Breast epithelium (tissue), 4 donors: Measurements from ENCODE around the gene IL36G. TPM values are rescaled to one million over a fixed set of nuclear protein-coding genes. Genes with fewer than 3 reads are reported as not detected.
"Not testable (repeated sequence)": the region's sequence is repeated elsewhere in the genome, so short reads cannot be mapped to it uniquely, and the experiment has no call there.

ENCODE experiments used
- DNase-seq, 2 donors: peaks; one replicate each; pipeline ENCODE4 v3.0.0-alpha.2; 2019; ENCODE audit warnings: low spot score in 2 of 2
- H3K27ac ChIP-seq, 2 donors: fragments of 200-600 bp; sonication (generic) in 1 of 2; one replicate each; pipeline ENCODE4 v1.5.1; 2016 to 2019; ENCODE audit warnings: mild to moderate bottlenecking in 1 of 2
- H3K27me3 ChIP-seq, 2 donors: fragments of 200-600 bp; sonication (generic) in 1 of 2; one replicate each; pipeline versions ENCODE4 v1.5.1 to v1.6.0; 2017 to 2019; ENCODE audit warnings: control low read depth in 1 of 2, mild to moderate bottlenecking in 1 of 2
- H3K36me3 ChIP-seq: fragments of 200-600 bp; one replicate; pipeline ENCODE4 v1.5.1; 2019
- H3K4me1 ChIP-seq, 2 donors: fragments of 200-600 bp; sonication (generic); one replicate each; pipeline ENCODE4 v1.5.1; 2016 to 2019; ENCODE audit warnings: control low read depth in 1 of 2
- H3K4me3 ChIP-seq, 3 donors: fragments of 200-600 bp; sonication (generic); 1 replicate in 2 of 3; 2 replicates in 1 of 3; pipeline ENCODE4 v1.5.1; 2016 to 2019; ENCODE audit warnings: mild to moderate bottlenecking in 3 of 3, moderate library complexity in 2 of 3
- H3K9me3 ChIP-seq, 2 donors: fragments of 200-600 bp; sonication (generic) in 1 of 2; one replicate each; pipeline ENCODE4 v1.5.1; 2016 to 2019; ENCODE audit warnings: control low read depth in 1 of 2
- CTCF ChIP-seq, 3 donors: fragments of 450-650 bp; IDR thresholded peaks; one replicate each; pipeline ENCODE4 v1.5.1; 2016 to 2017; ENCODE audit warnings: antibody characterized with exemption in 3 of 3, mild to moderate bottlenecking in 3 of 3, moderate library complexity in 3 of 3
- POLR2A ChIP-seq: fragments of 450-650 bp; IDR thresholded peaks from one replicate; pipeline ENCODE4 v1.6.1; 2016; ENCODE audit warnings: antibody characterized with exemption, mild to moderate bottlenecking, moderate library complexity
- POLR2AphosphoS5 ChIP-seq, 3 donors: sonication (generic); formaldehyde crosslinking; IDR thresholded peaks; one replicate each; pipeline ENCODE4 v1.6.1; 2017; ENCODE audit warnings: antibody characterized with exemption in 3 of 3
- intact Hi-C: fragments of 100-400 bp; cut with DNase I; formaldehyde crosslinking; loops from one replicate; pipeline ENCODE4 v1.15.1; 2023; ENCODE audit warnings: low total_unique reads
- total RNA-seq, 3 donors: library from RNA; depleted of rRNA; stranded (reverse); fragments of >200 nt; gene quantifications; one replicate each; pipeline ENCODE4 v1.1.0, GENCODE V29; 2016

The IL36G gene
- not detected for total RNA-seq

GRCh38 chr2:112977559-112978056, at the start of gene IL36G:
Gene IL36G (plus strand): TSS chr2:112978006. CDS start chr2:112978639, 633 bp downstream.
- no peak for TF ChIP-seq POLR2A
- TF ChIP-seq POLR2AphosphoS5 (IDR thresholded peaks at IDR 0.05): no peak
- no peak for TF ChIP-seq CTCF (IDR thresholded peaks at IDR 0.05)

GRCh38 chr2:112933261-112933660, 44.5 kb upstream of the IL36G start:
- no peak for DNase-seq
- no peaks in the 10 kb centered on the region for H3K9me3 ChIP-seq
- H3K36me3 ChIP-seq: no peaks in the 10 kb centered on the region
- H3K4me1 ChIP-seq: no peaks in the 10 kb centered on the region
- H3K27ac ChIP-seq: no peak overlapping the region
- no peak overlapping the region for H3K4me3 ChIP-seq
- intact Hi-C loops: no loop called here
- TF ChIP-seq CTCF (IDR thresholded peaks at IDR 0.05) (no peak), POLR2AphosphoS5 (IDR thresholded peaks at IDR 0.05) (no peak), POLR2A (no peak)
- H3K27me3 ChIP-seq: no peaks in the 10 kb centered on the region

More at GRCh38 chr2:112977559-112978056, at the start of gene IL36G:
- DNase-seq: no peak
- Histone ChIP-seq H3K27me3 (peaks cover 0 to 13% of the 10 kb centered on the region in 2 donors), H3K27ac (no peak within 1 kb of the TSS), H3K9me3 (no peaks in the 10 kb centered on the region), H3K4me1 (no peaks in the 10 kb centered on the region), H3K36me3 (no peaks in the 10 kb centered on the region), H3K4me3 (no peak within 1 kb of the TSS)
- intact Hi-C loops: no loop called here

GRCh38 chr2:112934117-112934516, 43.7 kb upstream of the IL36G start:
- H3K36me3 ChIP-seq, intact Hi-C loops, H3K4me3 ChIP-seq, H3K27ac ChIP-seq, H3K4me1 ChIP-seq, H3K27me3 ChIP-seq, H3K9me3 ChIP-seq, DNase-seq: not testable (repeated sequence)

GRCh38 chr2:112936927-112937232, 40.9 kb upstream of the IL36G start:
- no peaks in the 10 kb centered on the region for H3K27me3 ChIP-seq
- TF ChIP-seq POLR2AphosphoS5 (IDR thresholded peaks at IDR 0.05) (no peak), CTCF (IDR thresholded peaks at IDR 0.05) (no peak), POLR2A (no peak)
- intact Hi-C loops: no loop called here

GRCh38 chr2:112938904-112939303, 38.9 kb upstream of the IL36G start:
- no peak overlapping the region for H3K27ac ChIP-seq
- no peaks in the 10 kb centered on the region for H3K9me3 ChIP-seq
- H3K27me3 ChIP-seq: no peaks in the 10 kb centered on the region
- TF ChIP-seq CTCF (IDR thresholded peaks at IDR 0.05): no peak
- TF ChIP-seq POLR2A: no peak
- no peak for TF ChIP-seq POLR2AphosphoS5 (IDR thresholded peaks at IDR 0.05)
- DNase-seq: no peak
- no peaks in the 10 kb centered on the region for H3K4me1 ChIP-seq
- H3K4me3 ChIP-seq: no peak overlapping the region
- intact Hi-C loops: no loop called here
- H3K36me3 ChIP-seq: no peaks in the 10 kb centered on the region

More at GRCh38 chr2:112936927-112937232, 40.9 kb upstream of the IL36G start:
- no peak overlapping the region for H3K27ac ChIP-seq
- H3K36me3 ChIP-seq: no peaks in the 10 kb centered on the region
- no peak overlapping the region for H3K4me3 ChIP-seq
- no peak for DNase-seq
- H3K9me3 ChIP-seq: no peaks in the 10 kb centered on the region
- H3K4me1 ChIP-seq: no peaks in the 10 kb centered on the region

- intact Hi-C loops: no loop called here
- TF ChIP-seq CTCF (IDR thresholded peaks at IDR 0.05) (no peak), POLR2A (no peak), POLR2AphosphoS5 (IDR thresholded peaks at IDR 0.05) (no peak)
- no peak for DNase-seq
- no peaks in the 10 kb centered on the region for H3K36me3 ChIP-seq
- H3K27ac ChIP-seq: no peak overlapping the region
- no peaks in the 10 kb centered on the region for H3K27me3 ChIP-seq
- no peaks in the 10 kb centered on the region for H3K9me3 ChIP-seq
- H3K4me3 ChIP-seq: no peak overlapping the region
- H3K4me1 ChIP-seq: no peaks in the 10 kb centered on the region
Observed at GRCh38 chr2:112939425-112939824, 38.4 kb upstream of the IL36G start.
